Measurements from ENCODE around the gene TTC32.

Gene TTC32

GRCh38 chr2:19848029-19848750, 53.6 kb downstream of the TTC32 start:
- DNase-seq: no peak

- DNase-seq: no peak
Observed at GRCh38 chr2:19847486-19847885, 54.3 kb downstream of the TTC32 start.
